ENCODE data around the gene ANKRD62.

DNA sequence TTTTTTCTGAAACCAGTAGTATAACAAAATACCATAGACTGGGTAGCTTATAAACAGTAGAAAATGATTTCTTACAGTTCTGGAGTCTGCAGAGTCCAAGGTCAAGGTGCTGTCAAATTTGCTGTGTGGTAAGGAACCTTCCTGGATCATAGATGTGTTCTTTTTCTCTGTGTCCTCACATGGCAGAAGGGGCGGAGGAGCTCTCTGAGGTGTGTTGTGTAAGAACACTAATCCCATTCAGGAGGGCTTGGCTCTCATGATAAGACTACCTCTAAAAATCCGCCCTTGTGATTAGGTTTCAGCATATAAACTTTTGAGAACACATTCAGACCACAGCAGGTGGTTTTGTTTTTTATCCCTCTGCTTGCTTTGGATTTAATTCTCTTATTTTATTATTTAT, 25.7 kb downstream of the ANKRD62 start:
- TF ChIP-seq, protein P1, sequence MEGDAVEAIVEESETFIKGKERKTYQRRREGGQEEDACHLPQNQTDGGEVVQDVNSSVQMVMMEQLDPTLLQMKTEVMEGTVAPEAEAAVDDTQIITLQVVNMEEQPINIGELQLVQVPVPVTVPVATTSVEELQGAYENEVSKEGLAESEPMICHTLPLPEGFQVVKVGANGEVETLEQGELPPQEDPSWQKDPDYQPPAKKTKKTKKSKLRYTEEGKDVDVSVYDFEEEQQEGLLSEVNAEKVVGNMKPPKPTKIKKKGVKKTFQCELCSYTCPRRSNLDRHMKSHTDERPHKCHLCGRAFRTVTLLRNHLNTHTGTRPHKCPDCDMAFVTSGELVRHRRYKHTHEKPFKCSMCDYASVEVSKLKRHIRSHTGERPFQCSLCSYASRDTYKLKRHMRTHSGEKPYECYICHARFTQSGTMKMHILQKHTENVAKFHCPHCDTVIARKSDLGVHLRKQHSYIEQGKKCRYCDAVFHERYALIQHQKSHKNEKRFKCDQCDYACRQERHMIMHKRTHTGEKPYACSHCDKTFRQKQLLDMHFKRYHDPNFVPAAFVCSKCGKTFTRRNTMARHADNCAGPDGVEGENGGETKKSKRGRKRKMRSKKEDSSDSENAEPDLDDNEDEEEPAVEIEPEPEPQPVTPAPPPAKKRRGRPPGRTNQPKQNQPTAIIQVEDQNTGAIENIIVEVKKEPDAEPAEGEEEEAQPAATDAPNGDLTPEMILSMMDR (IDR thresholded peaks at IDR 0.05 in 8 of 11, conservative IDR thresholded peaks at IDR 0.05 in 3 of 11): no peak
- no peak for TF ChIP-seq POLR2A (IDR thresholded peaks at IDR 0.05)
- no peak for TF ChIP-seq POLR2AphosphoS5 (IDR thresholded peaks at IDR 0.05)

Data from spleen (tissue), 7 donors.